Liver (tissue), 3 donors: ENCODE data around the gene TLR9.

Source experiments
- CTCF ChIP-seq: fragments of 150-350 bp; IDR thresholded peaks from 2 replicates; pipeline ENCODE4 v1.5.1; 2017; ENCODE audit warnings: improper control_type of control experiment, low read depth, low read length; ENCODE audit not compliant: missing input control
- EGR1 ChIP-seq, 2 donors: IDR thresholded peaks; 2 replicates each; pipeline ENCODE4 v1.6.1; 2016 to 2018; ENCODE audit warnings: antibody characterized with exemption in 2 of 2, low read depth in 2 of 2
- FOXA1 ChIP-seq: IDR thresholded peaks from 2 replicates; pipeline ENCODE4 v1.6.1; 2016; ENCODE audit warnings: antibody characterized with exemption
- HNF4A ChIP-seq, 2 donors: conservative IDR thresholded peaks; 2 replicates each; pipeline ENCODE4 v1.6.1; 2016; ENCODE audit warnings: antibody characterized with exemption in 2 of 2, mild to moderate bottlenecking in 2 of 2
- HNF4G ChIP-seq: IDR thresholded peaks from 2 replicates; pipeline ENCODE4 v1.6.1; 2016; ENCODE audit warnings: antibody characterized with exemption
- JUND ChIP-seq, 2 donors: IDR thresholded peaks; 2 replicates each; pipeline ENCODE4 v1.6.1; 2016; ENCODE audit warnings: antibody characterized with exemption in 2 of 2
- MAX ChIP-seq: IDR thresholded peaks from 2 replicates; pipeline ENCODE4 v1.6.1; 2016; ENCODE audit warnings: antibody characterized with exemption
- NR2F2 ChIP-seq: IDR thresholded peaks from 2 replicates; pipeline ENCODE4 v1.6.1; 2016; ENCODE audit warnings: antibody characterized with exemption
- RAD21 ChIP-seq, 2 donors: IDR thresholded peaks; 2 replicates each; pipeline ENCODE4 v1.6.1; 2016; ENCODE audit warnings: antibody characterized with exemption in 2 of 2, mild to moderate bottlenecking in 2 of 2
- RXRA ChIP-seq, 2 donors: IDR thresholded peaks; 2 replicates each; pipeline ENCODE4 v1.6.1; 2017 to 2018; ENCODE audit warnings: antibody characterized with exemption in 2 of 2, mild to moderate bottlenecking in 1 of 2
- TAF1 ChIP-seq: conservative IDR thresholded peaks from 2 replicates; pipeline ENCODE4 v1.6.1; 2016; ENCODE audit warnings: antibody characterized with exemption, mild to moderate bottlenecking
- YY1 ChIP-seq: IDR thresholded peaks from 2 replicates; pipeline ENCODE4 v1.6.1; 2016; ENCODE audit warnings: antibody characterized with exemption, mild to moderate bottlenecking
- TF ChIP-seq, protein P1 (sequence below): IDR thresholded peaks from 2 replicates; pipeline ENCODE4 v1.6.1; 2016; ENCODE audit warnings: antibody characterized with exemption
- TF ChIP-seq, protein P2 (sequence below): IDR thresholded peaks from 2 replicates; pipeline ENCODE4 v1.6.1; 2016; ENCODE audit warnings: antibody characterized with exemption
- donor health status: healthy.
- donor health status: healthy.

DNA sequence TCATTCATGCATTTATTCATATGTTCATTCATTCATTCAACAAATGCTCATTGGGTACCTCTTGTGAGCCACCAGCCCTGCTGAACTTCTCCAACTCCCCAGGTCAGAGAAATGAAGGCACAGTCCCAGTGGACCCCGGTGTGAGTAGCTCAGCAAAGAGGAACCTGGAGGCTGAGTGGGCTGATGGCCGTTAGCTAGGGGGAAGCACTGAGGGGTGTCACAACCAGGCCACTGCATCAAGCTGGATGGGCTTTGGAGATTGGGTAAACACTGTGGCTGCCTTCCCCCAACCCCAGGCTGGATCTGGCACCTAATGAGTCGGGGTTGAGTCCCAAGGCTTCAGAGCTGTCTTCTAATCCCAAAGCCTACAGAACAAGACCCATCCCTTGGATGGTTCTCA is 39.6 kb downstream of the TLR9 start:
- no peak for TF ChIP-seq JUND (IDR thresholded peaks at IDR 0.05)
- no peak for TF ChIP-seq CTCF
- TF ChIP-seq MAX, result no peak
- no peak for TF ChIP-seq HNF4A (conservative IDR thresholded peaks at IDR 0.05)
- TF ChIP-seq RAD21 (IDR thresholded peaks at IDR 0.05), result no peak
- TF ChIP-seq RXRA (IDR thresholded peaks at IDR 0.05), result no peak
- TF ChIP-seq TAF1, result no peak
- no peak for TF ChIP-seq HNF4G
- TF ChIP-seq, protein P1, sequence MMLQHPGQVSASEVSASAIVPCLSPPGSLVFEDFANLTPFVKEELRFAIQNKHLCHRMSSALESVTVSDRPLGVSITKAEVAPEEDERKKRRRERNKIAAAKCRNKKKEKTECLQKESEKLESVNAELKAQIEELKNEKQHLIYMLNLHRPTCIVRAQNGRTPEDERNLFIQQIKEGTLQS, result no peak
- no peak for TF ChIP-seq YY1
- TF ChIP-seq, protein P2, sequence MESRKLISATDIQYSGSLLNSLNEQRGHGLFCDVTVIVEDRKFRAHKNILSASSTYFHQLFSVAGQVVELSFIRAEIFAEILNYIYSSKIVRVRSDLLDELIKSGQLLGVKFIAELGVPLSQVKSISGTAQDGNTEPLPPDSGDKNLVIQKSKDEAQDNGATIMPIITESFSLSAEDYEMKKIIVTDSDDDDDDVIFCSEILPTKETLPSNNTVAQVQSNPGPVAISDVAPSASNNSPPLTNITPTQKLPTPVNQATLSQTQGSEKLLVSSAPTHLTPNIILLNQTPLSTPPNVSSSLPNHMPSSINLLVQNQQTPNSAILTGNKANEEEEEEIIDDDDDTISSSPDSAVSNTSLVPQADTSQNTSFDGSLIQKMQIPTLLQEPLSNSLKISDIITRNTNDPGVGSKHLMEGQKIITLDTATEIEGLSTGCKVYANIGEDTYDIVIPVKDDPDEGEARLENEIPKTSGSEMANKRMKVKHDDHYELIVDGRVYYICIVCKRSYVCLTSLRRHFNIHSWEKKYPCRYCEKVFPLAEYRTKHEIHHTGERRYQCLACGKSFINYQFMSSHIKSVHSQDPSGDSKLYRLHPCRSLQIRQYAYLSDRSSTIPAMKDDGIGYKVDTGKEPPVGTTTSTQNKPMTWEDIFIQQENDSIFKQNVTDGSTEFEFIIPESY, result no peak
- no peak for TF ChIP-seq NR2F2
- no peak for TF ChIP-seq EGR1 (IDR thresholded peaks at IDR 0.05; ENCODE audit: low read depth in 2 of 2)
- no peak for TF ChIP-seq FOXA1
